ENCODE data around the gene F2RL1. TPM values are rescaled to one million over a fixed set of nuclear protein-coding genes. Genes with fewer than 3 reads are reported as not detected.

F2RL1 gene
- total RNA-seq, 1 experiment from 2014 or later: 23.0 TPM

- H3K27me3 Mint-ChIP-seq (ENCODE audit: low read depth): peaks cover 2% of the 10 kb centered on the region; the same call in 1 of the 2 replicates
- TF ChIP-seq CTCF (conservative IDR thresholded peaks at IDR 0.05): no peak
- no peak overlapping the region for H3K4me3 Mint-ChIP-seq
- H3T11ph ChIP-seq (ENCODE audit: low read length): no peak overlapping the region
- H3K27ac Mint-ChIP-seq: no peak overlapping the region
- WGBS (ENCODE audit: extremely low coverage, insufficient read length, low lambda C conversion rate): no CpG with 5 or more reads among the region's 1 CpG
- no peak overlapping the region for H2BK15ac ChIP-seq (ENCODE audit: low read depth, low read length)
- no peak overlapping the region for H2BK120ac ChIP-seq (ENCODE audit: low read depth, low read length, poor library complexity, severe bottlenecking)
- H3K23ac ChIP-seq (ENCODE audit: insufficient read length, low read depth, low read length): no peak overlapping the region
- no peak overlapping the region for H2BK12ac ChIP-seq (ENCODE audit: insufficient read length, low read depth, low read length)
- H2AK5ac ChIP-seq (ENCODE audit: insufficient read length, low read length): no peak overlapping the region
- no peaks in the 10 kb centered on the region for H4K20me1 ChIP-seq (ENCODE audit: control insufficient read depth, insufficient read depth, insufficient read length)
- H3K9me3 ChIP-seq (ENCODE audit: control insufficient read depth, low read depth, low read length): no peaks in the 10 kb centered on the region
- H3K4me2 ChIP-seq (ENCODE audit: insufficient read depth, insufficient read length, low read length): no peak overlapping the region
- DNase-seq: no peak
- H2BK20ac ChIP-seq (ENCODE audit: low read depth, low read length, poor library complexity, severe bottlenecking): no peak overlapping the region
- no peak overlapping the region for H4K91ac ChIP-seq (ENCODE audit: insufficient read length, low read depth, low read length)
- no peak overlapping the region for H2BK5ac ChIP-seq (ENCODE audit: insufficient read length, low read length)
- H3K14ac ChIP-seq (ENCODE audit: insufficient read depth, low read length): no peak overlapping the region
- H3K79me1 ChIP-seq (ENCODE audit: insufficient read depth, low read depth, low read length, poor library complexity, severe bottlenecking): no peaks in the 10 kb centered on the region
- H3K9ac ChIP-seq (ENCODE audit: extremely low read depth, insufficient read length, low read length): no peak overlapping the region
- peaks cover 9 to 14% (median 10%) of the 10 kb centered on the region in 3 experiments; a peak in 6 of 7 replicates for H3K36me3 Mint-ChIP-seq (ENCODE audit: insufficient read depth in 1 of 3, low read depth in 3 of 3)
- peaks cover 13 to 23% of the 10 kb centered on the region in 2 experiments for H3K4me1 Mint-ChIP-seq
- H3K9me3 Mint-ChIP-seq: peaks cover 10 to 15% of the 10 kb centered on the region in 2 experiments
- H3K56ac ChIP-seq (ENCODE audit: insufficient read length, low read depth, low read length): no peak overlapping the region
- H3K4me1 ChIP-seq (ENCODE audit: insufficient read depth, low read length): no peaks in the 10 kb centered on the region
- no peak overlapping the region for H4K8ac ChIP-seq (replicated peaks; ENCODE audit: insufficient read length, low read depth, low read length)
- H3K18ac ChIP-seq (ENCODE audit: insufficient read length, low read depth, low read length): no peak overlapping the region
- H4K5ac ChIP-seq (ENCODE audit: insufficient read length, low read depth, low read length): no peak overlapping the region
- no peaks in the 10 kb centered on the region for H3K79me2 ChIP-seq (ENCODE audit: insufficient read depth, low read length)
- H3K27me3 ChIP-seq (ENCODE audit: insufficient read depth, low read length): no peaks in the 10 kb centered on the region
- no peak overlapping the region for H3K27ac ChIP-seq (ENCODE audit: insufficient read length, low read depth, low read length)
- H2AFZ ChIP-seq (ENCODE audit: low read length): no peak overlapping the region
- no peaks in the 10 kb centered on the region for H3K23me2 ChIP-seq (ENCODE audit: insufficient read length, low read depth, low read length, poor library complexity, severe bottlenecking)
- no peak overlapping the region for H3K4ac ChIP-seq (ENCODE audit: low read depth, low read length)
Measured at GRCh38 chr5:76791461-76791860, 27.4 kb upstream of the F2RL1 start.
